Large intestine (tissue), 3 donors: ENCODE measurements around the gene WDR46. TPM values are rescaled to one million over a fixed set of nuclear protein-coding genes. Genes with fewer than 3 reads are reported as not detected.
"Not testable (repeated sequence)": the region's sequence is repeated elsewhere in the genome, so short reads cannot be mapped to it uniquely, and the experiment has no call there.

Experiments
- DNase-seq, 2 donors: peaks; one replicate each; pipeline versions ENCODE4 v3.0.0 to v3.0.0-alpha.2; 2013
- H3K27ac ChIP-seq: one replicate; pipeline ENCODE4 v1.5.1; 2013; ENCODE audit warnings: low read length
- H3K27me3 ChIP-seq: 2 replicates; pipeline ENCODE4 v1.6.1; 2013; ENCODE audit warnings: low read length; ENCODE audit not compliant: control insufficient read depth, insufficient read depth
- H3K36me3 ChIP-seq: 2 replicates; pipeline ENCODE4 v1.6.1; 2013; ENCODE audit warnings: low read length; ENCODE audit not compliant: control insufficient read depth, insufficient read depth
- H3K4me1 ChIP-seq: one replicate; pipeline ENCODE4 v1.6.1; 2013; ENCODE audit warnings: low read length; ENCODE audit not compliant: control insufficient read depth, insufficient read depth
- H3K4me3 ChIP-seq: one replicate; pipeline ENCODE4 v1.5.1; 2013; ENCODE audit warnings: low read length
- H3K9me3 ChIP-seq: one replicate; pipeline ENCODE4 v1.6.1; 2013; ENCODE audit warnings: mild to moderate bottlenecking, low read depth, low read length, moderate library complexity; ENCODE audit not compliant: control insufficient read depth
- WGBS: methylation state at CpG from one replicate; pipeline ENCODE4 v1.1.5; 2013; ENCODE audit warnings: low lambda C conversion rate; ENCODE audit not compliant: insufficient coverage; 5-methylcytosine and 5-hydroxymethylcytosine counted together
- polyA plus RNA-seq: library from polyadenylated mRNA; unstranded; fragments of 120-200 nt; gene quantifications from one replicate; pipeline ENCODE4 v1.2.1, GENCODE V29; 2013

Gene WDR46
- polyA plus RNA-seq, 1 donor = 37.7 TPM

DNA sequence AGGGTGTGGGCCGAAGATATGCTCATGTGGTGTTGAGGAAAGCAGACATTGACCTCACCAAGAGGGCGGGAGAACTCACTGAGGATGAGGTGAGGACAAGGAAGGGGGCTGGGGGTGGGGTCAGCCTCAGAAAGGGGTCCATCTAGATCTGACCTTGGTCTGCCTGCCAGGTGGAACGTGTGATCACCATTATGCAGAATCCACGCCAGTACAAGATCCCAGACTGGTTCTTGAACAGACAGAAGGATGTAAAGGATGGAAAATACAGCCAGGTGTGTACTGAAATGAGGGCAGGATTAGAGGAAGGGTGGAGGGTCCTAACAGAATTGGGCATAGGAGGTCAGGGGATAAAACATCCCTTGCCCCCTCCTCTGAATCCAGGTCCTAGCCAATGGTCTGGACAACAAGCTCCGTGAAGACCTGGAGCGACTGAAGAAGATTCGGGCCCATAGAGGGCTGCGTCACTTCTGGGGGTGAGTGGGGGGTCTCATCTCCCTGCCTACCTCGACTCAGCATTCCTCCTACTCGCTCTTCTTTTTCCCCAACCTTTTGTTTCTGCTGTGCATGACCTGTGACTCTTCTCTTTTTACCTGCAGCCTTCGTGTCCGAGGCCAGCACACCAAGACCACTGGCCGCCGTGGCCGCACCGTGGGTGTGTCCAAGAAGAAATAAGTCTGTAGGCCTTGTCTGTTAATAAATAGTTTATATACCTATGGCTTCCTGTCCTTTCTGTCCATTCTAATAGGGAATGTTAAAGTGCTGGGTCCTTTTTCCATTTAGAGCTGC is 13.1 kb downstream of the WDR46 start:
- Histone ChIP-seq H3K4me1 (peaks cover 33% of the 10 kb centered on the region), H3K27ac (peak overlapping the region; percentile 82), H3K36me3 (peaks cover 55% of the 10 kb centered on the region), H3K4me3 (peak overlapping the region; percentile 74)
- not testable (repeated sequence) for DNase-seq, H3K9me3 ChIP-seq, H3K27me3 ChIP-seq
- WGBS = 60% methylated on average over 1 of the region's 16 CpGs

DNA sequence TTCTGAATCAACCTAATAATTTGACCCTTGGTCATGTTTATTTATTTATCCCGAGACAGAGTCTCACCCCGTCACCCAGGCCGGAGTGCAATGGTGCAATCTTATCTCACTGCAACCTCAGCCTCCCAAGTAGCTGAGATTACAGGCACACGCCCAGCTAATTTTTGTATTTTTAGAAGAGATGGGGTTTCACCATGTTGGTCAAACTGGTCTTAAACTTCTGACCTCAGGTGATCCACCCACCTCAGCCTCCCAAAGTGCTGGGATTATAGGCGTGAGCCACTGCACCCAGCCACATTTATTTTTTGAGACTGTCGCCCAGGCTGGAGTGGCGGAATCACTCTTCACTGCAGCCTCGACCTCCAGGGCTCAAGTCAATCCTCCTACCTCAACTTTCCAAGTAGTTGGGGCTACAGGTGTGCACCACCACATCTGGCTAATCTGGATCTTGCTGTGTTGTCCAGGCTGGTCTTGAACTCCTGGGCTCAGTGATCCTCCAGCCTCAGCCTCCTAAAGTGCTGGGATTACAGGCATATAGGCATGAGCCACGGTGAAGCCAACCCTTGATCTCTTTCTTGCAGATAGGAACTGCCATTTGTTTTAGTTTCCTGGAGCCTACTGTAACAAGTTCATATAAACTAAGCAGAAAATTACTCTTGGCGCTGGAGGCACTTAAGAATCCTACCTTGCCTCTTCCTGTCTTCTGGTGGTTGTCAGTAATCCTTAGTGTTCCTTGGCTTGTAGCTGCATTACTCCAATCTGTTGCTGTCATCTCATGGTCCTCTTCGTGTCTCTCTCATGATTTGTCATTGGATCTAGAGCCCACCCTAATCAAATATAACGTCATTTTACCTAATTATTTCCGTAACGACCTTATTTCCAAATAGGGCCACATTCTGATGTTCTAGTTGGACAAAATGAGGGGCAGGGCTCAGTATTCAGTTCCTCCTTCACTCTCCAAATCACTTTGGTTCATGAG is 14.8 kb downstream of the WDR46 start:
- no peak for DNase-seq
- peaks cover 30% of the 10 kb centered on the region for H3K4me1 ChIP-seq
- H3K27ac ChIP-seq = no peak overlapping the region
- no peaks in the 10 kb centered on the region for H3K27me3 ChIP-seq
- H3K36me3 ChIP-seq = peaks cover 43% of the 10 kb centered on the region
- H3K9me3 ChIP-seq = no peaks in the 10 kb centered on the region
- peak overlapping the region; percentile 8 for H3K4me3 ChIP-seq
- 74% methylated on average over 4 of the region's 14 CpGs for WGBS

DNA sequence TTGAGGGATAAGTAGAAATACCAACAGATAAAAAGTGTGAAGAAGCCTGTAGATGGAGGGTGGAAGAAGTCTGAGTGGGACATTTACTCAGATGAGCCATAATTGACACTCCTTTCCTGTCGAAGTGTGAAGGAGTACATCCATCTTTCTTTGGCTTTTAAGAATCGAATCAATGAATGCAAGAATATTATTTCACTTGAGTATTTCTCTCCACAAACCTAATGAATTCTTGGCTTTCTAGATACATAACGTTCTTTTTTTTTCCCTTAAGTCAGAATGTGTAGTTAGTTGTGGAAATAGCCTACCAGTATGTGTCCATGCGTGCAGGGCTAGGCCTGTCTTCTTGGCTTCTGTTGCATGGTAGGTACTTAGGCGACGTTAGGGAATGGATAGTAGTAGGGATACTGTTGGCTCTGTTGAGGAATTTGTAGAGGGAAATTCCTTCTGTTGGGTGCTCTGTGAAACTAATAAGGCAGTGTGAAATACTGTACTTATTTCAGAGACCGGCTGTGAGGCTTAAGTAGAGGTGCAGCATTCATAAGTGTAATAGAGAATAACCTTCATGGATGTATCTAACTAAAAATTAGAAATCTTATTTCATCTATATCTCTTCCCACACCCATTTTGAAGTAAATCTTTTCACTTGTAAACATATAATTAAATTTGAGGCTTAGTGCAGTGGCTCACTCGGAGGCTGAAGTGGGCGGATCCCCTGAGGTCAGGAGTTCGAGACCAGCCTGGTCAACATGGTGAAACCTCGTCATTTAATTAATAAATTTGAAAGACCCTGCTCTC is 15.7 kb downstream of the WDR46 start:
- Histone ChIP-seq H3K27me3 (no peaks in the 10 kb centered on the region), H3K4me1 (peaks cover 30% of the 10 kb centered on the region), H3K27ac (no peak overlapping the region), H3K36me3 (peaks cover 43% of the 10 kb centered on the region), H3K4me3 (peak overlapping the region; percentile 86), H3K9me3 (no peaks in the 10 kb centered on the region)
- 57% methylated on average over 3 of the region's 11 CpGs for WGBS
- no peak for DNase-seq

DNA sequence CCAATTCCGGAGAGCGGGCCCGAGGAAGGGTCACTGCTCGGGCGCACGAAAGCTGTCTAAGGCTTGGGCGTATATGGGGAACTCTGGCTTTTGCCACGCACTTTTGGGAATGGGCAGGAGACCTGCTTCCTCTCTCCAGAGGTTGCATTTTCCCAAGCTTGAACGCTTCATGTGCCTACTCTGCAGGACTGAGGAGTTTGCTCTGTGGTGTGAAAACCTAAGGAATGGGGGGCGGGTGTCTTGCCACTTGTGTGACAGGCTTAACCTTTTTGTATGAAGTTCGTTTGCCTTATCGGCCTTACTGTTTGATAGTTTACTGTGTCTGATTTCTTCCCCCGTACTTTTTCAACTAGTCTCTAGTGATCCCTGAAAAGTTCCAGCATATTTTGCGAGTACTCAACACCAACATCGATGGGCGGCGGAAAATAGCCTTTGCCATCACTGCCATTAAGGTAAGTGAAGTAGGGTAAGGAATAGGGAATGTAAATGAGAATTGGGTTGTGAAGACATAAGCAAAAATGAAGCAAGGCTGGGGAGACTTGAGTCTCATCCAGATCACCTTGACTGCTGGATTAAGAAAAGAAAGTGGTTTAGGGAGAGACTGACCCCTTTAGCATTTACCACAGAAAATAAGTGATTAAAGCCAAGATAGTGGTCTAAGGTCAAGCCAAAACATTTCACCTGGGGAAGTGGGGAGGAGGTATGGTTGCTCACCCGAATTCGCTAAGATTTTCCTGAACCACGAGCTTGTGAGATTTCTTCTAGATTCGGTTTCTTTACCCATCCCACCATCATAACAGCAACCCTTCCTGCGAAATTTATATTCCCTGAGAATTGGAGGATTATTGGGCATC is 16.5 kb downstream of the WDR46 start:
- peaks cover 51% of the 10 kb centered on the region for H3K36me3 ChIP-seq
- H3K27me3 ChIP-seq = no peaks in the 10 kb centered on the region
- peak overlapping the region; percentile 67 for H3K27ac ChIP-seq
- H3K4me1 ChIP-seq = peaks cover 30% of the 10 kb centered on the region
- no peak for DNase-seq
- no CpG with 5 or more reads among the region's 22 CpGs for WGBS
- H3K4me3 ChIP-seq = peak overlapping the region; percentile 86
- no peaks in the 10 kb centered on the region for H3K9me3 ChIP-seq

DNA sequence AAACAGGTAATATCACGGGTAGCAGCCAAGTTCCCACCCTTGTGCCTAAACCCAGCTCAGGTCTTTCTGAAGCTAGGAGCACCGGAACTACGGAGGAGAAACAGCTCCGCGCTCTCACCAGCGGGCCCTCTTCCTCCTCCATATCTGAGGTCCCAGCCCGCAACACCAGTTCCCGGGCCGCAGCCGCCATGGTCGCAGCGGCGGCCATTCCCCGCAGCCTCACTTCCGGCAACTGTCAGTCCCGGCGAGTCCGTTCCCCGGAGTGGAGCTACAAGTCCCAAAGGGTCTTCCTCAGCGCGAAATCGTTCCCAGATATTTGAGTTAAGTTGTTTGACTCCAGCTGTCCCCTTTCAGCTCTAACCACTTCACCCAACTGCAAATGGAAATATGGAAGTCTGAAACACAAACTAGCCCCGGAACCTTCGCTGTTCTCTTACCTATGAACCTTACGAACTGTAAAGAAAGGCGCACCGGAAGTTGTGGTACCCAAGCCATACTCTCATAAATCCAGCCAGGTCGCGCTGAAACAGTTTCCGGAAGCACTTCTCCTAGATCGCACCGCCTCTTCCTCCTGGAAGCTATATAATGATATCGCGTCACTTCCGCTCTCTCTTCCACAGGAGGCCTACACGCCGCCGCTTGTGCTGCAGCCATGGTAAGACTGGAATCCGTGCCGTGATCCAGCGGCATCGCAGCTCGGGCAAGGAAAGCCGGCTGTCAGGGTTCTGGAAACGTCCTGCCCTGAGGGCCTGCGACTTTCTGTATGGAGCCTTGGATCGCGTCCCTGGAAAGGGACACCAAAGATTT is 17.4 kb downstream of the WDR46 start, which contains the start of the genes RPS18 and VPS52:
Gene RPS18, plus strand, starts transcription at position 608 of the 807 bp plus-strand sequence. Its CDS starts 45 bp downstream, at position 653.
Gene VPS52, minus strand, starts transcription at position 409 of the 807 bp plus-strand sequence. Its CDS starts 201 bp downstream, at position 208.
- Histone ChIP-seq H3K27ac (peak within 1 kb of the TSS; percentile 86), H3K4me3 (peak within 1 kb of the TSS; percentile 86), H3K36me3 (peaks cover 59% of the 10 kb centered on the region), H3K9me3 (no peaks in the 10 kb centered on the region), H3K27me3 (no peaks in the 10 kb centered on the region), H3K4me1 (peaks cover 30% of the 10 kb centered on the region)
- WGBS = no CpG with 5 or more reads among the region's 48 CpGs
- peak; percentile 98 to 99 for DNase-seq

DNA sequence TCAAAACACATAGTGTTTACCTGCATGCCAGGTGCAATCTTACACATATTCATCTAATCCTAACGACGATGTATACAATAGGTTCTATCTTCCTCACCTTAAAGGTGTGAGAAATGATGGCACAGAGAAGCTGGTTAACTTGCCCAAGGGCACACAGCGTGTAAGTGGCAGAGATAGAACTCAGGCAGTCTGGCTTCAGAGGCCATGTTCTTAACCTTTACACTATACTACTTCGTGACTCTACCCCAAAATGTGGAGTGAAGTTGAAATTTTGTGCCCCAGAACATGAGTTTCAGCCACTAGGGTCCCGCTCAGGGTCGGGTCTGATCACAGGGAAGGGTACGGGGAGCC is 17.9 kb downstream of the WDR46 start:
- H3K36me3 ChIP-seq = peaks cover 59% of the 10 kb centered on the region
- WGBS = no CpG with 5 or more reads among the region's 7 CpGs

DNA sequence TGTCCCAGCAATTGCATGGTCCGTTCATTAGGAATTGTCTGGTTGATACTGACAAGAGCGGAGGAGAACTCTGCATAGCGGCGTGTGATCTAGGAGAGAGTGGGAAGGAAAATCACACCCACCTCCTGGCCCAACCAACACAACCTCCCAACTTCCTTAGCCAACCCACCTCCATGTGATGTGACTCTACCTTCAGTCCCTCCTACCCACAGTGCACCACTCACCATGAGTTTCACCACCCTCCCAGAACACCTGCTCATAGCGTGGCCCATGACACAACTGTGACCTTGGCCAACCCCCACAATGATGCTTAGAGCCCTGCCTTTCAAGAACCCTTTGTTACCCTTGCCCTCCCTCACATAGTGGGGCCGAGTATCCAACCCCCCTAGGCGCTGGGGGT is 25.0 kb downstream of the WDR46 start:
- Histone ChIP-seq H3K36me3 (peaks cover 66% of the 10 kb centered on the region), H3K4me3 (no peak overlapping the region), H3K27ac (no peak overlapping the region), H3K4me1 (no peaks in the 10 kb centered on the region), H3K9me3 (no peaks in the 10 kb centered on the region), H3K27me3 (no peaks in the 10 kb centered on the region)
- DNase-seq = no peak
- no CpG with 5 or more reads among the region's 7 CpGs for WGBS

More for the DNA sequence above, 17.9 kb downstream of the WDR46 start:
- DNase-seq = no peak
- Histone ChIP-seq H3K9me3 (no peaks in the 10 kb centered on the region), H3K27me3 (no peaks in the 10 kb centered on the region), H3K4me1 (peaks cover 24% of the 10 kb centered on the region), H3K4me3 (peak overlapping the region; percentile 86), H3K27ac (peak overlapping the region; percentile 86)

DNA sequence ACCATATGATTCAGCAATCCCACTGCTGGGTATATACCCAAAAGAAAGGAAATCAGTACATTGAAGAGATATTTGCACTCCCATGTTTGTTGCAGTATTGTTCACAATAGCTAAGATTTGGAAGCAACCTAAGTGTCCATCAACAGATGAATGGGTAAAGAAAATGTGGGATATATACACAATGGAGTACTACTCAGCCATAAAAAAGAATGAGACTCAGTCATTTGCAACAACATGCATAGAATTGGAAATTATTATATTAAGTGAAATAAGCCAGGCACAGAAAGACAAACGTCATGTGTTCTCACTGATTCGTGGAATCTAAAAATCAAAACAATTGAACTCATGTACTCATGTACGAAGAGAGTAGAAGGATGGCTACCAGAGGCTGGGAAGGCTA is 26.5 kb downstream of the WDR46 start:
- not testable (repeated sequence) for H3K9me3 ChIP-seq, H3K4me1 ChIP-seq, H3K27me3 ChIP-seq, DNase-seq, H3K4me3 ChIP-seq, H3K27ac ChIP-seq
- H3K36me3 ChIP-seq = peaks cover 60% of the 10 kb centered on the region
- no CpG with 5 or more reads among the region's 3 CpGs for WGBS

DNA sequence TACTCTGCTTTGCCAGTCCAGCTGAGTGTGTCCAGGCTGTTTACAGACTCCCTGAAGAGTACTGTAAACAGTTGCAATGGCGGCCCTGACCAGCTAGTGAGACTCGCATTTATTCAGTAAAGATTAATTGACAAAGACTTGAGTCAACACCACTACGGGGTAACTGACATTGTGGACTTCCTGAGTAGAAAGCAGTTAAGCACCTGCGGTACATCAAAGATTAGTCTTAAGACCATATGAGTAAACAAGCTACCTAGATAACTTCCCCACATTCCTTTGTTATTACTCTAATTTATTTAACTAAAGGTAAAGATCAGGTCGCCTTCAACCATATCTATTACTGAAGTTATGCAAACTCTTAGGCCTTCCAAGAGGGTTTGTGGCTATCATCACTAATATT is 30.0 kb downstream of the WDR46 start:
- Histone ChIP-seq H3K27ac (no peak overlapping the region), H3K4me1 (no peaks in the 10 kb centered on the region), H3K36me3 (peaks cover 30% of the 10 kb centered on the region), H3K9me3 (no peaks in the 10 kb centered on the region), H3K4me3 (no peak overlapping the region), H3K27me3 (no peaks in the 10 kb centered on the region)
- WGBS = no CpG with 5 or more reads among the region's 5 CpGs
- DNase-seq = no peak
